Bone marrow (tissue), 2 donors: ENCODE results near the gene MAVS.

Source experiments
- DNase-seq, 2 donors: peaks; one replicate each; lab custom pipeline; 2025; lab: John Stamatoyannopoulos, UW

MAVS gene

GRCh38 chr20:3846740-3847428 is at the start of gene MAVS:
Gene MAVS (plus strand): TSS chr20:3846834. CDS start chr20:3854625, 7,791 bp downstream.
- peak; percentile 42 to 53 for DNase-seq

- DNase-seq, result no peak
Measured at GRCh38 chr20:3797226-3797545, 49.4 kb upstream of the MAVS start.

GRCh38 chr20:3797592-3798372 is 48.9 kb upstream of the MAVS start:
- DNase-seq, result no peak

GRCh38 chr20:3798373-3798768 is 48.3 kb upstream of the MAVS start:
- no peak for DNase-seq

- no peak for DNase-seq
Measured at GRCh38 chr20:3798908-3799248, 47.8 kb upstream of the MAVS start.

- no peak for DNase-seq
Measured at GRCh38 chr20:3800256-3800877, 46.3 kb upstream of the MAVS start.

- DNase-seq, result no peak
Measured at GRCh38 chr20:3800878-3801260, 45.8 kb upstream of the MAVS start.

- DNase-seq, result no peak
Measured at GRCh38 chr20:3801299-3801698, 45.3 kb upstream of the MAVS start.

GRCh38 chr20:3801846-3802245 is 44.8 kb upstream of the MAVS start:
- DNase-seq, result no peak

- DNase-seq, result no peak
Measured at GRCh38 chr20:3802524-3803239, 44.0 kb upstream of the MAVS start.

- no peak for DNase-seq
Measured at GRCh38 chr20:3803289-3803688, 43.3 kb upstream of the MAVS start.

- no peak for DNase-seq
Measured at GRCh38 chr20:3803854-3804253, 42.8 kb upstream of the MAVS start.

GRCh38 chr20:3804254-3804751 is 42.3 kb upstream of the MAVS start:
- no peak for DNase-seq

GRCh38 chr20:3804781-3805180 is 41.9 kb upstream of the MAVS start:
- no peak for DNase-seq

GRCh38 chr20:3808544-3808943 is 38.1 kb upstream of the MAVS start:
- DNase-seq, result no peak

- DNase-seq, result peak; percentile 83 to 89
Measured at GRCh38 chr20:3811467-3812258, 35.0 kb upstream of the MAVS start.

- DNase-seq, result no peak
Measured at GRCh38 chr20:3812259-3812681, 34.4 kb upstream of the MAVS start.

- DNase-seq, result no peak
Measured at GRCh38 chr20:3812975-3813847, 33.4 kb upstream of the MAVS start.

- DNase-seq, result no peak
Measured at GRCh38 chr20:3813848-3814581, 32.6 kb upstream of the MAVS start.

GRCh38 chr20:3814928-3815495 is 31.6 kb upstream of the MAVS start:
- DNase-seq, result no peak
